ENCODE data around the gene ASPHD1.
"Not testable (repeated sequence)": the region's sequence is repeated elsewhere in the genome, so short reads cannot be mapped to it uniquely, and the experiment has no call there.

The ASPHD1 gene

GRCh38 chr16:29900102-29900887 is at the start of gene ASPHD1:
ASPHD1 (plus strand) TSS chr16:29900488; CDS start chr16:29900972, 484 bp downstream.
- no peak for DNase-seq

GRCh38 chr16:29850998-29851397 is 49.3 kb upstream of the ASPHD1 start:
- DNase-seq: no peak

GRCh38 chr16:29852654-29853053 is 47.6 kb upstream of the ASPHD1 start:
- no peak for DNase-seq

- DNase-seq: no peak
Observed at GRCh38 chr16:29854520-29855100, 45.7 kb upstream of the ASPHD1 start.

- no peak for DNase-seq
Observed at GRCh38 chr16:29857133-29857760, 43.0 kb upstream of the ASPHD1 start.

GRCh38 chr16:29858149-29858849 is 42.0 kb upstream of the ASPHD1 start:
- DNase-seq: no peak

GRCh38 chr16:29858974-29859373 is 41.3 kb upstream of the ASPHD1 start:
- no peak for DNase-seq

GRCh38 chr16:29860218-29860617 is 40.1 kb upstream of the ASPHD1 start:
- DNase-seq: no peak

GRCh38 chr16:29862383-29862883 is 37.9 kb upstream of the ASPHD1 start:
- no peak for DNase-seq

GRCh38 chr16:29862884-29863668 is 37.2 kb upstream of the ASPHD1 start, which contains the start of gene CDIPT:
CDIPT (minus strand) TSS chr16:29863226; CDS start chr16:29862857, 369 bp downstream.
- peak; percentile 89 for DNase-seq

- no peak for DNase-seq
Observed at GRCh38 chr16:29863669-29863984, 36.7 kb upstream of the ASPHD1 start.

- DNase-seq: no peak
Observed at GRCh38 chr16:29864205-29864604, 36.1 kb upstream of the ASPHD1 start.

- no peak for DNase-seq
Observed at GRCh38 chr16:29868396-29869009, 31.8 kb upstream of the ASPHD1 start.

GRCh38 chr16:29869067-29869466 is 31.2 kb upstream of the ASPHD1 start:
- DNase-seq: not testable (repeated sequence)

GRCh38 chr16:29871822-29872546 is 28.3 kb upstream of the ASPHD1 start:
- DNase-seq: no peak

- DNase-seq: no peak
Observed at GRCh38 chr16:29873319-29873718, 27.0 kb upstream of the ASPHD1 start.

GRCh38 chr16:29875206-29875605 is 25.1 kb upstream of the ASPHD1 start:
- no peak for DNase-seq

GRCh38 chr16:29876217-29876593 is 24.1 kb upstream of the ASPHD1 start:
- no peak for DNase-seq

- DNase-seq: no peak
Observed at GRCh38 chr16:29876594-29877249, 23.6 kb upstream of the ASPHD1 start.

GRCh38 chr16:29877266-29877961 is 22.9 kb upstream of the ASPHD1 start:
- no peak for DNase-seq
